Epithelial cell of proximal tubule (primary cell): ENCODE measurements around the gene RPS3. TPM values are rescaled to one million over a fixed set of nuclear protein-coding genes. Genes with fewer than 3 reads are reported as not detected.
"Not testable (repeated sequence)": the region's sequence is repeated elsewhere in the genome, so short reads cannot be mapped to it uniquely, and the experiment has no call there.

Experiments
- DNase-seq: peaks from one replicate; pipeline ENCODE4 v3.0.0-alpha.2; 2011; ENCODE audit warnings: low read depth
- H3K4me3 ChIP-seq: 2 replicates; pipeline ENCODE4 v1.5.1; 2011; ENCODE audit warnings: low read depth, mild to moderate bottlenecking, low read length
- total RNA-seq: library from RNA; depleted of rRNA; stranded (reverse); fragments of >200 nt; gene quantifications from 2 replicates; pipeline ENCODE4 v1.2.3, GENCODE V29; 2015
- TF ChIP-seq, protein P1 (sequence below): conservative IDR thresholded peaks from 2 replicates; pipeline ENCODE4 v1.5.1; 2012; ENCODE audit warnings: low read depth, mild to moderate bottlenecking, low read length

Gene RPS3
- total RNA-seq, 1 donor from 2014 or later, result 3,442 TPM

- no peak for DNase-seq
- TF ChIP-seq, protein P1, sequence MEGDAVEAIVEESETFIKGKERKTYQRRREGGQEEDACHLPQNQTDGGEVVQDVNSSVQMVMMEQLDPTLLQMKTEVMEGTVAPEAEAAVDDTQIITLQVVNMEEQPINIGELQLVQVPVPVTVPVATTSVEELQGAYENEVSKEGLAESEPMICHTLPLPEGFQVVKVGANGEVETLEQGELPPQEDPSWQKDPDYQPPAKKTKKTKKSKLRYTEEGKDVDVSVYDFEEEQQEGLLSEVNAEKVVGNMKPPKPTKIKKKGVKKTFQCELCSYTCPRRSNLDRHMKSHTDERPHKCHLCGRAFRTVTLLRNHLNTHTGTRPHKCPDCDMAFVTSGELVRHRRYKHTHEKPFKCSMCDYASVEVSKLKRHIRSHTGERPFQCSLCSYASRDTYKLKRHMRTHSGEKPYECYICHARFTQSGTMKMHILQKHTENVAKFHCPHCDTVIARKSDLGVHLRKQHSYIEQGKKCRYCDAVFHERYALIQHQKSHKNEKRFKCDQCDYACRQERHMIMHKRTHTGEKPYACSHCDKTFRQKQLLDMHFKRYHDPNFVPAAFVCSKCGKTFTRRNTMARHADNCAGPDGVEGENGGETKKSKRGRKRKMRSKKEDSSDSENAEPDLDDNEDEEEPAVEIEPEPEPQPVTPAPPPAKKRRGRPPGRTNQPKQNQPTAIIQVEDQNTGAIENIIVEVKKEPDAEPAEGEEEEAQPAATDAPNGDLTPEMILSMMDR, result peak; percentile 20
- H3K4me3 ChIP-seq, result no peak overlapping the region
Observed at GRCh38 chr11:75402002-75402773, 2.9 kb downstream of the RPS3 start.

- no peak for DNase-seq
- H3K4me3 ChIP-seq, result no peak overlapping the region
Observed at GRCh38 chr11:75403037-75403436, 3.7 kb downstream of the RPS3 start.

DNA sequence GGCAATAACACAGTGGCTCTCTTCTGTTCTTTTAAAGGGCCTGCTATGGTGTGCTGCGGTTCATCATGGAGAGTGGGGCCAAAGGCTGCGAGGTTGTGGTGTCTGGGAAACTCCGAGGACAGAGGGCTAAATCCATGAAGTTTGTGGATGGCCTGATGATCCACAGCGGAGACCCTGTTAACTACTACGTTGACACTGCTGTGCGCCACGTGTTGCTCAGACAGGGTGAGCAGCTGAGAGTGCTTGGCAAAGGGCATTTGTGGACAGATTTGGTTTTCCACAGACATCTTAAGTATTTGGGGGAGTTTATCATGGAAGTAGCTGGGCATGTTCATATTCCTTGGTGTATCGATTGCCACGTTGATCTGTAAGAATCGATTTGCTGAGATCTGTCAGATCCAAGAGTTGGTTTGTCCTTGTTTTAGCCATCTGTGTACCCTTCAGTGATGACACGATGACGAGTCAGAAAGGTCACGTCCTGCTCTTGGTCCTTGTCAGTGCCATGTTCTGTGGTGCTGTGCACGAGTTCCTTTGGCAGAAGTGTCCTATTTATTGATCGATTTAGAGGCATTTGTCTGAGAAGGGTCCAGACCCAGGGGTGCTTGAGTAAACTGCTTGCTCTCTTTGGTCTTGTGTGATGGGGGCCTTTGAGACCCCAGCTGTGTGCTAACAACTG is 4.8 kb downstream of the RPS3 start:
- TF ChIP-seq, protein P1, result no peak
- DNase-seq, result no peak
- no peak overlapping the region for H3K4me3 ChIP-seq

More at GRCh38 chr11:75403037-75403436, 3.7 kb downstream of the RPS3 start:
- TF ChIP-seq, protein P1, result no peak

DNA sequence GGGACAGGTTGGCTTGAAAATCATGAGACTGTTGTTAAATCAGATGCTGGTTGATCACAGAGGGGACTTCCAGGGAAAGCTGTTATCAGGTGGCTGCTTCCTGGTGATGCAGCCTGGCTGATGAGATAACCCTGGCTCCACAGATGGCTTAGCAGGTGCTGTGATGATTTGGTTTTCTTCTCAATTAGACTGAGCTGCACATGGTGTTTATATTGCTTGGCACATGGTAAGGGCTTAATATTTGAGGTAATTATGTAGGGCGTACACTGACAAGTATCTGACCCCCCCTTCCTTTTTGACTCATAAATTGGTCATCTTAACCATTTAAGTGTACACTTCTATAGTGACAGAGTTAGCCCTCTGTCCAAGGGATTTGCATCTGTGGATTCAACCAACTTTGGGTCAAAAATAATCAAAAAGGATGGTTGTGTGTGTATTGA is 7.0 kb downstream of the RPS3 start:
- TF ChIP-seq, protein P1, result no peak
- no peak for DNase-seq
- no peak overlapping the region for H3K4me3 ChIP-seq

DNA sequence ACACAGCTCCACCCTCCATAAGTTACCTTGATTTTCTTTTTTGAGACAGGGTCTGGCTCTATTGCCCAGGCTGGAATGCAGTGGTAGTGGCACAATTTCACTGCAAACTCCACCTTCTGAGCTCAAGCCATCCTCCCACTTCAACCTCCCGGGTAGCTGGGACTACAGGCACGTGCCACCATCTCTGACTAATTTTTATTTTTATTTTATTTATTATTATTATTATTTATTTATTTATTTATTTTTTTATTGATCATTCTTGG is 9.6 kb downstream of the RPS3 start:
- TF ChIP-seq, protein P1, result no peak
- DNase-seq, result no peak
- H3K4me3 ChIP-seq, result no peak overlapping the region

DNA sequence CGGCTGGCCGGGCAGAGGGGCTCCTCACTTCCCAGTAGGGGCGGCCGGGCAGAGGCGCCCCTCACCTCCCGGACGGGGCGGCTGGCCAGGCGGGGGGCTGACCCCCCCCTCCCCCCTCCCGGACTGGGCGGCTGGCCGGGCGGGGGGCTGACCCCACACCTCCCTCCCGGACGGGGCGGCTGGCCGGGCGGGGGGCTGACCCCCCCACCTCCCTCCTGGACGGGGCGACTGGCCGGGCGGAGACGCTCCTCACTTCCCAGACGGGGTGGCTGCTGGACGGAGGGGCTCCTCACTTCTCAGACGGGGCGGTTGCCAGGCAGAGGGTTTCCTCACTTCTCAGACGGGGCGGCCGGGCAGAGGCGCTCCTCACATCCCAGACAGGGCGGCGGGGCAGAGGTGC is 10.7 kb downstream of the RPS3 start:
- DNase-seq, H3K4me3 ChIP-seq: not testable (repeated sequence)

- not testable (repeated sequence) for H3K4me3 ChIP-seq, DNase-seq
Observed at GRCh38 chr11:75413146-75413545, 13.8 kb downstream of the RPS3 start.

- TF ChIP-seq, protein P1, result no peak
- DNase-seq, result no peak
- no peak overlapping the region for H3K4me3 ChIP-seq
Observed at GRCh38 chr11:75413864-75414263, 14.5 kb downstream of the RPS3 start.
